Measurements from ENCODE around the gene NKX6-1.

DNA sequence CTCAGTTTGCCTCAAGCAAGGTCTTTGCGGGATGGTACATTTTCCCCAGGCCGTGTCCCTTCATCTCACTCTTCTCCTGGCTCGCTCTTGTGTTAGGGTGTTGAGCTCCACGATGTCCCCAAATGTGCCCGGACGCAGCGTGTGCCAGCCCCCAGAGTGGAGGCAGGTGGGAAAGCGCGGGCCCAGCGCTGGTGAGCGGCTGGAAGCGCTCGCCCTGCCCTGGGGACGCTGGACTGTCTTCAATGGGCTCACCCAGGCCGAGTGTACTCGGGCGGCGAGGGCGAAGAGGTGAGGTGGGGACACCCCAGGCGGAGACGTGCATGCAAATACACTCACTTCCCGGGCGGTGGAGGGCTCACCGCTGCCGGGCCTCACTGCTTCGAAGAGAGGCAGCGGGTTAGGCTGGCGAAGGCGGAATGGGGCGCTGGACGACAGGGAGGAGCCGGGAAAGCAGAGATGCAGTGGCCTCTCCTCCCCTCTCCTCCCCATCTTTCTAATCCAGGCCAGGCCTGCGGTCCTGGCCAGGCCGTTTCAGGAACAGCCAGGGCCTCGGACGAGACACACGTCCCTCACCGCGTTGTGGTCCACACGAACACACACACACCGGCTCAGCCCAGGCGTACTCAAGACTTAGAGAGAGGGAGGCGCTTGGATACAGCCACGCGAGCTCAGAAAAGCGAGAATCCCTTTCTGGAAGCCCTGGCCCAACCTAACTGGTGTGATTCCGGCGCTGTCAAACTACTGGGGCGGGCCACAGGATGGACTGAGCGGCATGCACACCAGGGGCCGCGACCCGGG, 2.2 kb downstream of the NKX6-1 start:
- TF ChIP-seq CTCF (IDR thresholded peaks at IDR 0.05) (no peak), POLR2A (IDR thresholded peaks at IDR 0.05) (no peak)
